ENCODE data around the gene SEC23A.

GRCh38 chr14:39040529-39040928 lies 62.5 kb downstream of the SEC23A start:
- TF ChIP-seq POLR2AphosphoS5 (IDR thresholded peaks at IDR 0.05): no peak
- TF ChIP-seq CTCF (IDR thresholded peaks at IDR 0.05): no peak

All from breast epithelium (tissue), 3 donors.